Measurements from ENCODE around the gene TLR7.

Gene TLR7

DNA sequence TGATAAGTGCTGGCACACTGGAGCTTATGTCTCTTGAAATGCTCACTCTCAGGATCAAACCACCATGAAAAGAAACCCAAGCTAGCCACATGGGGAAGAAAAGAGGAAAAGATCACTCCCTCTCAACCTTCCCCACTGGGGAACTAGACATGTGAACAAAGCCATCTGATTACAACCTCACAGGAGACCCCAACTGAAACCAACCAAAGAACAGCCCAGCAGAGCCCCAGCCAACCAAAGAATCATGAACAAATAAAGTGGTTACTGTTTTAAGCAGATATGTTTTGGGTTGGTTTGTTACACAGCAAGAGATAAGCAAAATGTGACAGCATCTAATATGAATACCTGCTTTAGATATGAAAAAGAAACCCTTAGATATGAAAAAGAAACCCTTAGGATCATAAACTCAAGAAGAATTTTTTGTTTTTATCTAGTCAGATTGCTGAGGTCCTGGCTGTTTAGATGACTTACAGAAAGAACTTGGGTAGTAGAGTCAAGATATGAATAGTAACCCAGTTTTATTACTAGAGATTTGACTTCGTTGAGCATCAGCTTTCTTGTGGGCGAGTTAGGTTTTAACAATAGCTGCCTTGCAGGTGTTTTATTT is 23.7 kb upstream of the TLR7 start:
- no peak for DNase-seq (ENCODE audit: low read depth)
- TF ChIP-seq CTCF (conservative IDR thresholded peaks at IDR 0.05; ENCODE audit: low read length): no peak
- H3K4me3 ChIP-seq (ENCODE audit: low read length): no peak overlapping the region

DNA sequence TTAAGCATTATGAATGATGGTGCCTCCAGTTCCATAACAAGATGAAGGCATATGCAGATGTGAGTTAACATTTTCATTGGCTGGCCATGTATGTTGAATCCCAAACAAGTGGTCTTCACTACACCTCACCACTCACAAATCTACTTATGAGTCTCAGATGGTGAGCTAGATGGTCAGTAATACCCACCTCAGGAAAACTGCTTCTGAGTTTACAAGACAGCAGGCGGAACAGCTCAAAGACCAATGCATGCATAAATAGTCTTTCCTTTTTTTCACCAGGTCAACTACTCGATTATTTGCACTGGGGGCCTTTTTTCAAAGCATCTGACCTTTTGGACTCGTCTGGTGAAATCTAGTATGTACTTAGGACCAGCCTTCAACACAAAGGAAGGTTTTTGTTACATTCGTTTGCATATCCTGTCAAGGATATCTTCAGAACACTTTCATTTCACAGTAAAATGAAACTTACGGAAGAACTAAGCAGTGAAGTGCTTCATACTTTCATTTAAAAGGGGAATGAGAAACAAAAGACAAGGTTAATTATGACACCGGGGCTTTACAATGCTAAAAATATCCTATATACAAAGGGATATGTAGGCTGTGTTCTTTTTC is 23.1 kb upstream of the TLR7 start:
- DNase-seq (ENCODE audit: low read depth): no peak
- H3K4me3 ChIP-seq (ENCODE audit: low read length): no peak overlapping the region
- no peak for TF ChIP-seq CTCF (conservative IDR thresholded peaks at IDR 0.05; ENCODE audit: low read length)

GRCh38 chrX:12844319-12844718 is 22.6 kb upstream of the TLR7 start:
- H3K4me3 ChIP-seq (ENCODE audit: low read length): no peak overlapping the region
- TF ChIP-seq CTCF (conservative IDR thresholded peaks at IDR 0.05; ENCODE audit: low read length): no peak
- DNase-seq (ENCODE audit: low read depth): no peak

- TF ChIP-seq CTCF (conservative IDR thresholded peaks at IDR 0.05; ENCODE audit: low read length): no peak
- no peak overlapping the region for H3K4me3 ChIP-seq (ENCODE audit: low read length)
- DNase-seq (ENCODE audit: low read depth): no peak
These were observed 1.5 kb upstream of the TLR7 start for GRCh38 chrX:12865359-12865758.

- DNase-seq (ENCODE audit: low read depth): no peak
- TF ChIP-seq CTCF (conservative IDR thresholded peaks at IDR 0.05; ENCODE audit: low read length): no peak
- no peak overlapping the region for H3K4me3 ChIP-seq (ENCODE audit: low read length)
These were observed 813 bp downstream of the TLR7 start for GRCh38 chrX:12867685-12868084.

GRCh38 chrX:12868747-12869146 is 1.9 kb downstream of the TLR7 start:
- no peak for DNase-seq (ENCODE audit: low read depth)
- no peak for TF ChIP-seq CTCF (conservative IDR thresholded peaks at IDR 0.05; ENCODE audit: low read length)
- H3K4me3 ChIP-seq (ENCODE audit: low read length): no peak overlapping the region

- DNase-seq (ENCODE audit: low read depth): no peak
- TF ChIP-seq CTCF (conservative IDR thresholded peaks at IDR 0.05; ENCODE audit: low read length): no peak
- no peak overlapping the region for H3K4me3 ChIP-seq (ENCODE audit: low read length)
These were observed 4.4 kb downstream of the TLR7 start for GRCh38 chrX:12871257-12871656.
